ENCODE results near the gene KCNN4.

GRCh38 chr19:43748685-43749084 lies 32.1 kb downstream of the KCNN4 start:
- TF ChIP-seq CTCF (IDR thresholded peaks at IDR 0.05; ENCODE audit: low read depth, low read length) (no peak), EZH2phosphoT487 (IDR thresholded peaks at IDR 0.05; ENCODE audit: low read depth) (no peak)
